ENCODE data around the gene SNX10. TPM values are rescaled to one million over a fixed set of nuclear protein-coding genes. Genes with fewer than 3 reads are reported as not detected.

SNX10 gene
- total and polyA plus RNA-seq, 11 donors = 0.36 to 22.1 (median 1.1) TPM

GRCh38 chr7:26306790-26307189 lies 15.1 kb downstream of the SNX10 start:
- Histone ChIP-seq H3K36me3 (no peaks in the 10 kb centered on the region), H3K27me3 (peaks cover 0 to 8% (median 0%) of the 10 kb centered on the region in 9 donors), H3K27ac (peak overlapping the region in 1 of 12 donors; percentile 90), H3K9me3 (no peaks in the 10 kb centered on the region), H3K4me1 (peaks cover 0 to 55% (median 0%) of the 10 kb centered on the region in 12 donors), H3K4me3 (no peak overlapping the region)
- intact Hi-C loops (cut with DNase I) = no loop called here
- DNase-seq (no peak), ATAC-seq (no peak)
- TF ChIP-seq CTCF (IDR thresholded peaks at IDR 0.05) (no peak), POLR2A (IDR thresholded peaks at IDR 0.05) (no peak)
- WGBS, 4 donors = 82 to 88% (median 84%) methylated on average over 3 of the region's 3 CpGs

GRCh38 chr7:26307226-26307625 lies 15.6 kb downstream of the SNX10 start:
- WGBS, 4 donors = 76 to 81% (median 78%) methylated on average over 6 of the region's 6 CpGs
- H3K4me1 ChIP-seq = peaks cover 0 to 60% (median 0%) of the 10 kb centered on the region in 12 donors
- TF ChIP-seq POLR2A (IDR thresholded peaks at IDR 0.05) (no peak), CTCF (IDR thresholded peaks at IDR 0.05) (no peak)
- peak in 1 of 4 donors; percentile 50 for ATAC-seq
- intact Hi-C loops (cut with DNase I) = no loop called here
- H3K27me3 ChIP-seq = peaks cover 0 to 10% (median 0%) of the 10 kb centered on the region in 9 donors
- no peak overlapping the region for H3K4me3 ChIP-seq
- H3K27ac ChIP-seq = peak overlapping the region in 1 of 12 donors; percentile 90
- no peak for DNase-seq
- no peaks in the 10 kb centered on the region for H3K36me3 ChIP-seq
- H3K9me3 ChIP-seq = no peaks in the 10 kb centered on the region

- 84 to 94% (median 92%) methylated on average over 1 of the region's 1 CpG for WGBS, 4 donors
- peak overlapping the region in 1 of 12 donors; percentile 90 for H3K27ac ChIP-seq
- no peaks in the 10 kb centered on the region for H3K36me3 ChIP-seq
- H3K4me3 ChIP-seq = no peak overlapping the region
- peaks cover 0 to 64% (median 0%) of the 10 kb centered on the region in 12 donors for H3K4me1 ChIP-seq
- TF ChIP-seq CTCF (IDR thresholded peaks at IDR 0.05) (no peak), POLR2A (IDR thresholded peaks at IDR 0.05) (no peak)
- H3K9me3 ChIP-seq = no peaks in the 10 kb centered on the region
- ATAC-seq (no peak), DNase-seq (no peak)
- peaks cover 0 to 14% (median 0%) of the 10 kb centered on the region in 9 donors for H3K27me3 ChIP-seq
- intact Hi-C loops (cut with DNase I) = no loop called here
Observed at GRCh38 chr7:26307791-26308190, 16.1 kb downstream of the SNX10 start.

- intact Hi-C loops (cut with DNase I) = no loop called here
- WGBS, 4 donors = 94 to 98% (median 95%) methylated on average over 4 of the region's 4 CpGs
- ATAC-seq = no peak
Observed at GRCh38 chr7:26308551-26308950, 16.9 kb downstream of the SNX10 start.

More at GRCh38 chr7:26308551-26308950, 16.9 kb downstream of the SNX10 start:
- TF ChIP-seq POLR2A (IDR thresholded peaks at IDR 0.05) (no peak), CTCF (IDR thresholded peaks at IDR 0.05) (no peak)
- H3K4me1 ChIP-seq = peaks cover 0 to 72% (median 0%) of the 10 kb centered on the region in 12 donors
- no peaks in the 10 kb centered on the region for H3K36me3 ChIP-seq
- no peak overlapping the region for H3K4me3 ChIP-seq
- H3K27ac ChIP-seq = peak overlapping the region in 1 of 12 donors; percentile 90
- H3K9me3 ChIP-seq = no peaks in the 10 kb centered on the region
- H3K27me3 ChIP-seq = peaks cover 0 to 14% (median 0%) of the 10 kb centered on the region in 9 donors
- DNase-seq = no peak
